ENCODE measurements around the gene SERPINF2.
"Not testable (repeated sequence)": the region's sequence is repeated elsewhere in the genome, so short reads cannot be mapped to it uniquely, and the experiment has no call there.

The SERPINF2 gene

DNA sequence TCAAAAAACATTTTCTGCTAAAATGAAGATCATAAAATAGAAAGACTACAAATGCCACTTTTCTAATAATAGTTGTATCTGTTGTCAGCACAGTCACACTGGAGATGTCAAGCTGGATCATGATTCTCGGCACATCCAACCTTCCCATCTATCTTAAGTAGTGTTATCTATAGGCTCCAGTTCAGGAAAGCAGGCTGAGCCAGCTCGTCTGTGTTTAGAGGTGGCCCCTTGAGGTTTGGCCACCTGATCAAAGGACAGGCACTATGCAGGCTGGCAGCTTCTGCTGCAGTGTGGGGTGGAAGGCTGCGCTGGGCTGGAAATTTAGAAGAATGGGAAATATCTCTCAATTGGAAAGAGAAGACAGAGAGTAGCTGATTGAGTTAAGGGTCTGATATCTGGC, 54.7 kb downstream of the SERPINF2 start:
- Mint-ChIP-seq H3K4me1 (ENCODE audit: low read depth) (peaks cover 16% of the 10 kb centered on the region), H3K4me3 (no peak overlapping the region), H3K36me3 (ENCODE audit: low read depth) (peaks cover 64% of the 10 kb centered on the region), H3K27ac (peak overlapping the region; percentile 22), H3K27me3 (no peaks in the 10 kb centered on the region), H3K9me3 (no peaks in the 10 kb centered on the region)
- no peak for DNase-seq

DNA sequence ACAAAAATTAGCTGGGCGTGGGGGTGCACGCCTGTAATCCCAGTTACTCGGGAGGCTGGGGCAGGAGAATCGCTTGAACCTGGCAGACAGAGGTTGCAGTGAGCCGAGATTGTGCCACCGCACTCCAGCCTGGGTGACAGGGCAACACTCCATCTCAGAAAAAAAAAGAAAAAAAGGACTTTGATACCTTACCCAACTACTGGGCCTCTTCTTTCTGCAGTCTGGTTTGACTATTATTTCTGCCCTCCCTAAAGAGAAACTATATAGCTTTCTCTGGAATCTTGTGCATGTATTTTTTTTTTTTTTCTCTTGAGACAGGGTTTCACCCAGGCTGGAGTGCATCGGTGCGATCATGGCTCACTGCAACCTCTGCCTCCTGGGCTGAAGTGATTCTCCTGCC, 55.2 kb downstream of the SERPINF2 start:
- DNase-seq, H3K27ac Mint-ChIP-seq, H3K4me3 Mint-ChIP-seq, H3K9me3 Mint-ChIP-seq, H3K27me3 Mint-ChIP-seq: not testable (repeated sequence)
- Mint-ChIP-seq H3K4me1 (ENCODE audit: low read depth) (peaks cover 16% of the 10 kb centered on the region), H3K36me3 (ENCODE audit: low read depth) (peaks cover 66% of the 10 kb centered on the region)

DNA sequence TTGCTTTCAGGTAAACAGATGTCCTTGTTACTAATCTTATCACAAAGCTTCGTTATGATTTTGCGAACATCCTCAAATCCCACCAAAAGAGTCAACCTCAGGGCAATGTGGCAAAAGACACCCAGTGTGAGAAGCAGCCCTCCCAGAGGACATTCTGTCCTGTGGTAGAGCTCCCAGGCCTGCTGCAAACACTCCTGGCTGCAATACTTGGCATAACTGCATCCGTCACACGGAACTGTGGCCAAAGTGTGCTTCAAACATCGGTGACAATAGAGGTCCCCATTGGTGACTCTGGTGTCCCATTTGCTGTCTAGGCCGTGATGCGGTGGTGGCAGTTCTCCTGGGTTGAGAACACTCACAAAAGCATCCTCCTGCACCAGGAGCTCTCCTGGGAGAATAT, 57.6 kb downstream of the SERPINF2 start:
- H3K4me3 Mint-ChIP-seq, result no peak overlapping the region
- DNase-seq, result no peak
- peaks cover 10% of the 10 kb centered on the region for H3K4me1 Mint-ChIP-seq (ENCODE audit: low read depth)
- H3K27ac Mint-ChIP-seq, result no peak overlapping the region
- no peaks in the 10 kb centered on the region for H3K9me3 Mint-ChIP-seq
- H3K27me3 Mint-ChIP-seq, result no peaks in the 10 kb centered on the region
- H3K36me3 Mint-ChIP-seq (ENCODE audit: low read depth), result peaks cover 73% of the 10 kb centered on the region

DNA sequence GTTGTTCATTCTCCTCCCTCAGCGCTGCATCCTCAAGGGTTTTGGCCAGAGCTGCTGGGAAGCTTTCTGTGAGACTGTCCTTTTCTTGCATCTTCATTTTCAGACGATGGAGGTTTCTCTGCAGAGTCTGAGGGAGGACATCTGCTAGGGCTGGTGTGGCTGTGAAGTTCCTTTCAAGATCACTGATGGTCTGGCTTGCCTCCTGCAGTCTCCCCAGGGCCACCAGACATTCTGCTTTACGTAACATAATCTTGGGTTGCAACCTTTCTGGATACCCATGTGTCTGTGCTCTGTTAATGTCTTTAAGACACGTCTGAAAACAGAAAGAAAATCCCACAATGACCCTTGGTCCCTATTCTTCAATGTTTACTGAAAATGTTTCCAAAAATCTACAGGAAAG, 58.0 kb downstream of the SERPINF2 start:
- Mint-ChIP-seq H3K9me3 (no peaks in the 10 kb centered on the region), H3K36me3 (ENCODE audit: low read depth) (peaks cover 72% of the 10 kb centered on the region), H3K27me3 (no peaks in the 10 kb centered on the region), H3K4me1 (ENCODE audit: low read depth) (peaks cover 10% of the 10 kb centered on the region), H3K4me3 (no peak overlapping the region), H3K27ac (no peak overlapping the region)
- no peak for DNase-seq

DNA sequence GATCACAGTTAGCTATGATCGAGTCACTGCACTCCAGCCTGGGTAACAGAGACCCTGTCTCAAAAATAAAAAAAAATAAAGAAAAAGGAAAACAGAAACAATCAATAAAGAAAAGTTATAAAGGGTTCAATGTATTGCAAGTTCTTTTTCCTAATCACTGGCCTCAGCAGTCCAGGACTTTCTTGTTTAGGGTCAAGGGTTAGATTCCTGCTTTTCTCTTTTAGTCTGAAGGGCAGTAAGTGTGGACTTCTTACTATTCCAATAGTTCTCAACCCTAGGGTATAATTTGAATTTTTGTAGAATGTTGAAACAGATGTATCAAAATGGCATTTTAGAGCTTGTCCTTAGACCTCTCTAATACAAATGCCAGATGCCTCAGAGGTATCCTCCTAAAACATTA, 59.8 kb downstream of the SERPINF2 start:
- peaks cover under 1% of the 10 kb centered on the region for H3K4me1 Mint-ChIP-seq (ENCODE audit: low read depth)
- DNase-seq, result no peak
- peaks cover 67% of the 10 kb centered on the region for H3K36me3 Mint-ChIP-seq (ENCODE audit: low read depth)
- H3K27ac Mint-ChIP-seq, result no peak overlapping the region
- H3K4me3 Mint-ChIP-seq, result no peak overlapping the region
- no peaks in the 10 kb centered on the region for H3K27me3 Mint-ChIP-seq
- H3K9me3 Mint-ChIP-seq, result no peaks in the 10 kb centered on the region

DNA sequence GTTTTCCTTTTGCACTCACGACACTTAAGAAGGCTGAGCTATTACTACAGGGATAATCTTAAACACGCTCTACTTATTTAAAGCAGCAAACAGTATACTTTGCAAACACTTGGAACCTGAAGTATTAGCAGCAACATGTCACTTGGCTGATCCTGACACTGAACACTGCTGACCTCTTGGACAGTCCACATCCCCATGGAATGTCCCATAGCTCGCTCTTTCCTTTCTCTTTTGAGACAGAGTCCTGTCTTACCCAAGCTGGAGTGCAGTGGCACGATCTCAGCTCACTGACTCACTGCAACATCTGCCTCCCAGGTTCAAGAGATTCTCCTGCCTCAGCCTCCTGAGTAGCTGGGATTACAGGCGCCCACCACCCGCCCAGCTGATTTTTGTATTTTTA, 60.6 kb downstream of the SERPINF2 start:
- Mint-ChIP-seq H3K4me1 (ENCODE audit: low read depth) (no peaks in the 10 kb centered on the region), H3K4me3 (no peak overlapping the region), H3K36me3 (ENCODE audit: low read depth) (peaks cover 68% of the 10 kb centered on the region), H3K9me3 (no peaks in the 10 kb centered on the region), H3K27ac (no peak overlapping the region), H3K27me3 (no peaks in the 10 kb centered on the region)
- DNase-seq, result no peak
